Fibroblast of lung (primary cell): ENCODE data around the gene PTPRE. TPM values are rescaled to one million over a fixed set of nuclear protein-coding genes. Genes with fewer than 3 reads are reported as not detected.

Experiments used
- DNase-seq, 2 donors: peaks; one replicate each; pipeline versions ENCODE4 v3.0.0 to v3.0.0-alpha.2; 2010; ENCODE audit warnings: low read depth in 2 of 2
- H2AFZ ChIP-seq: 2 replicates; pipeline ENCODE4 v1.5.1; 2012; ENCODE audit warnings: low read length, control low read depth, inconsistent platforms
- H3K27ac ChIP-seq: 2 replicates; pipeline ENCODE4 v1.5.1; 2011; ENCODE audit warnings: low read length, control low read depth; ENCODE audit not compliant: insufficient read depth
- H3K27me3 ChIP-seq: 2 replicates; pipeline ENCODE4 v1.5.1; 2011; ENCODE audit warnings: mild to moderate bottlenecking, low read length; ENCODE audit not compliant: control insufficient read depth, insufficient read depth
- H3K36me3 ChIP-seq: 2 replicates; pipeline ENCODE4 v1.5.1; 2011; ENCODE audit warnings: low read length; ENCODE audit not compliant: control insufficient read depth, insufficient read depth
- H3K4me1 ChIP-seq: 2 replicates; pipeline ENCODE4 v1.5.1; 2011; ENCODE audit warnings: low read length; ENCODE audit not compliant: control insufficient read depth, insufficient read depth; ENCODE audit errors: extremely low read depth
- H3K4me2 ChIP-seq: 2 replicates; pipeline ENCODE4 v1.5.1; 2011; ENCODE audit warnings: low read length, control low read depth; ENCODE audit not compliant: insufficient read depth; ENCODE audit errors: extremely low read depth
- H3K4me3 ChIP-seq, 4 experiments: fragments of 200-600 bp in 1 of 4; sonication (generic) in 1 of 4; replicated peaks in 1 of 4; 2 replicates each; pipeline ENCODE4 v1.5.1; 2011 to 2016; ENCODE audit warnings: low read length in 4 of 4, low read depth in 3 of 4, mild to moderate bottlenecking in 3 of 4, control low read depth in 2 of 4, inconsistent platforms in 1 of 4, mixed read lengths in 1 of 4; ENCODE audit not compliant: insufficient read depth in 1 of 4; ENCODE audit errors: control extremely low read depth in 1 of 4
- H3K79me2 ChIP-seq: 2 replicates; pipeline ENCODE4 v1.5.1; 2012; ENCODE audit warnings: mild to moderate bottlenecking, low read length, inconsistent platforms; ENCODE audit not compliant: control insufficient read depth, insufficient read depth
- H3K9ac ChIP-seq: 2 replicates; pipeline ENCODE4 v1.5.1; 2011; ENCODE audit warnings: mild to moderate bottlenecking, low read length, control low read depth; ENCODE audit not compliant: insufficient read depth
- H3K9me3 ChIP-seq: 2 replicates; pipeline ENCODE4 v1.5.1; 2012; ENCODE audit warnings: low read depth, low read length; ENCODE audit not compliant: control insufficient read depth, insufficient read depth
- H4K20me1 ChIP-seq: 2 replicates; pipeline ENCODE4 v1.5.1; 2011; ENCODE audit warnings: low read length; ENCODE audit not compliant: control insufficient read depth, insufficient read depth; ENCODE audit errors: extremely low read depth
- EZH2 ChIP-seq: IDR thresholded peaks from 2 replicates; pipeline ENCODE4 v1.5.1; 2012; ENCODE audit warnings: low read length, control low read depth, mild to moderate bottlenecking; ENCODE audit errors: missing control alignments
- polyA plus RNA-seq, 2 donors: library from polyadenylated mRNA; depleted of rRNA in 1 of 2; stranded (reverse) in 1 of 2; unstranded in 1 of 2; fragments of >200 nt; gene quantifications; 2 replicates each; pipeline ENCODE4 v1.2.1, GENCODE V29; 2011 to 2012; ENCODE audit warnings: missing spikeins in 1 of 2
- total RNA-seq: library from RNA; depleted of rRNA; stranded (reverse); fragments of >200 nt; gene quantifications from 2 replicates; pipeline ENCODE4 v1.2.1, GENCODE V29; 2014
- TF ChIP-seq, protein P1 (sequence below), 2 donors: IDR thresholded peaks in 1 of 2; conservative IDR thresholded peaks in 1 of 2; 1 replicate in 1 of 2; 2 replicates in 1 of 2; pipeline ENCODE4 v1.5.1; 2011 to 2012; ENCODE audit warnings: low read length in 2 of 2, control low read depth in 1 of 2, inconsistent platforms in 1 of 2, low read depth in 1 of 2, mild to moderate bottlenecking in 1 of 2

The PTPRE gene
- total and polyA plus RNA-seq, 2 donors (not counting 1 experiment from before 2014, with no cell fraction given): 0.75 to 1.8 TPM

DNA sequence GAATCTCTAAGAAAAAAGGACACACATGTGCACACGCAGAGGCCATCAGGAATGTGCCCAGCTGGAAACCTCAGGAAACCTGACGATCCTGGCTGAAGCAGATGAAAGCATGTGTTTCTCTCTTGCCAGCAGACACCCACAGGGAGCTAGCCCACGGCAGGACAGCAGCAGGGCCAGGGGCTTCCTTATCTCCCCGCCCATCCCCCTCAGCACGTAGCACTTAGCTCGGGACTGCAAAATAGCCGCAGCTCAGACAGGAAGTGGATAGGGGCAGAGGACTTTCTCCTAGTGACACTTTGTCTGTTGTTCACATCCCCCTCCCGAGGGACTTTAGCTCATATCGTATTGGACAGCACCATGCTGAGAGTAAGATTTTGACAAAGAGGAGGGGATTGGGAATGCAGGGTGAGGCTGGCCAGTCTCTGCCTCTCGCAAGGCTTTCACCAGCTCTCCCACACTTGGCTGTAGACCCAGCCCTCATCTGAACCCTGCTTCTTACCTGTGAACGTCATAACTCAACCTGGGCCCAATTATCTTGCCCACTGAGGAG is 155.5 kb downstream of the PTPRE start:
- H3K4me1 ChIP-seq: peaks cover 5% of the 10 kb centered on the region
- H3K9me3 ChIP-seq: no peaks in the 10 kb centered on the region
- DNase-seq: no peak
- no peaks in the 10 kb centered on the region for H4K20me1 ChIP-seq
- no peak overlapping the region for H3K4me2 ChIP-seq
- H3K4me3 ChIP-seq: no peak overlapping the region
- H3K79me2 ChIP-seq: no peaks in the 10 kb centered on the region
- no peaks in the 10 kb centered on the region for H3K36me3 ChIP-seq
- H3K27ac ChIP-seq: no peak overlapping the region
- H3K27me3 ChIP-seq: no peaks in the 10 kb centered on the region
- H3K9ac ChIP-seq: no peak overlapping the region
- TF ChIP-seq, protein P1, sequence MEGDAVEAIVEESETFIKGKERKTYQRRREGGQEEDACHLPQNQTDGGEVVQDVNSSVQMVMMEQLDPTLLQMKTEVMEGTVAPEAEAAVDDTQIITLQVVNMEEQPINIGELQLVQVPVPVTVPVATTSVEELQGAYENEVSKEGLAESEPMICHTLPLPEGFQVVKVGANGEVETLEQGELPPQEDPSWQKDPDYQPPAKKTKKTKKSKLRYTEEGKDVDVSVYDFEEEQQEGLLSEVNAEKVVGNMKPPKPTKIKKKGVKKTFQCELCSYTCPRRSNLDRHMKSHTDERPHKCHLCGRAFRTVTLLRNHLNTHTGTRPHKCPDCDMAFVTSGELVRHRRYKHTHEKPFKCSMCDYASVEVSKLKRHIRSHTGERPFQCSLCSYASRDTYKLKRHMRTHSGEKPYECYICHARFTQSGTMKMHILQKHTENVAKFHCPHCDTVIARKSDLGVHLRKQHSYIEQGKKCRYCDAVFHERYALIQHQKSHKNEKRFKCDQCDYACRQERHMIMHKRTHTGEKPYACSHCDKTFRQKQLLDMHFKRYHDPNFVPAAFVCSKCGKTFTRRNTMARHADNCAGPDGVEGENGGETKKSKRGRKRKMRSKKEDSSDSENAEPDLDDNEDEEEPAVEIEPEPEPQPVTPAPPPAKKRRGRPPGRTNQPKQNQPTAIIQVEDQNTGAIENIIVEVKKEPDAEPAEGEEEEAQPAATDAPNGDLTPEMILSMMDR (conservative IDR thresholded peaks at IDR 0.05 in 1 of 2, IDR thresholded peaks at IDR 0.05 in 1 of 2; ENCODE audit: low read depth in 1 of 2, low read length in 2 of 2): no peak
- no peak for TF ChIP-seq EZH2
- H2AFZ ChIP-seq: no peak overlapping the region

DNA sequence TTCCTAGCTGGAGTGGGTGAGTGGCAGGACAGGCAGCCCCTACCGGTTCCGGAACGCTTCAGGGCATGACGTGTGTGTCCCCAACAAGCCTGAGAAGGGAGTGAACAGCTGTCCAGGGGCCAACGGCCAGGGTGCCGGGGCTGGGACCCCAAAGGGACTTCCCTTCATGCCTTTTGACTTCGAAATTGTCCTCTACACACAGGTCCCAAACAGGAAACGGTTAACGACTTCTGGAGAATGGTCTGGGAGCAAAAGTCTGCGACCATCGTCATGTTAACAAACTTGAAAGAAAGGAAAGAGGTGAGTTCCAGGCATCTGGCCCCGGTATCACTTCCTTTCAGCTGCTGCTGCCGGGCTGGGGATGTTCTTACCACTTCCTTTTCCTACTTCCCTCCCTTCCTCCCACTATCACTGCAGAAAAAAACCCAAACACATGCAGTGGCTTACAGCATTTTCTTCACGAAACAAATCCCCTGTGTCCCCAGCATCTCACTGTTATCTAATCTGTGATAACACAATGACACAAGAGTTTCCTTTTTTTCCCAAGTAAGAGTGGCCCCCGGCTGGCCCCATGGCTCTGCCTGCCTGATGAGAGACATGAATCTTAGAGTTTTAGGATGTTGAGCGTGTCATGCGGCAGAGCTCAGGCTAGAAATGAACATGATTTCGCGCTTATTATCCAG is 156.1 kb downstream of the PTPRE start:
- Histone ChIP-seq H3K36me3 (no peaks in the 10 kb centered on the region), H4K20me1 (no peaks in the 10 kb centered on the region), H3K4me1 (peaks cover 5% of the 10 kb centered on the region), H3K9me3 (no peaks in the 10 kb centered on the region), H2AFZ (no peak overlapping the region), H3K27ac (no peak overlapping the region), H3K9ac (no peak overlapping the region), H3K79me2 (no peaks in the 10 kb centered on the region), H3K27me3 (no peaks in the 10 kb centered on the region), H3K4me3 (no peak overlapping the region), H3K4me2 (no peak overlapping the region)
- DNase-seq: no peak
- TF ChIP-seq, protein P1 (conservative IDR thresholded peaks at IDR 0.05 in 1 of 2, IDR thresholded peaks at IDR 0.05 in 1 of 2; ENCODE audit: low read depth in 1 of 2, low read length in 2 of 2): no peak
- TF ChIP-seq EZH2: no peak

DNA sequence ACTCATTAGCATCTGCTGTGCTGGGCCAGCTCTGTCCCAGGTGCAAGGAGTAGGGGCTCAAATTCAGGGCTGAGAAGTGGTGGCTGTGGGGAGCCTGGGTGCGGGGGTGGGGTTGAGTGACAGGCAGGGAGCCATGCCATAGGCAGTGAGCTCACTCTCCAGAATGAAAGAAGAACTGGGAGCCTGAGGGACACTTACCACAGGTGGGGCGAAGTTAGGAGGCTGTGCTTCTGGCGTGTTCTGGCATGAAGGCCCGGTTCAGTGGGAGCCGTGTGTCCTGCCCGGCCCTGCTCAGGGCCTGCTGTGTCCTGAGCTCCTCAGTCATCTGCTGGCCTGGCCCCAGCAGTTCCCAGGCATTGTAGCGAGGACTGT is 156.8 kb downstream of the PTPRE start:
- H2AFZ ChIP-seq: no peak overlapping the region
- H3K4me3 ChIP-seq: no peak overlapping the region
- no peak overlapping the region for H3K4me2 ChIP-seq
- H4K20me1 ChIP-seq: no peaks in the 10 kb centered on the region
- no peak overlapping the region for H3K27ac ChIP-seq
- H3K9me3 ChIP-seq: no peaks in the 10 kb centered on the region
- peaks cover 5% of the 10 kb centered on the region for H3K4me1 ChIP-seq
- no peak overlapping the region for H3K9ac ChIP-seq
- H3K36me3 ChIP-seq: no peaks in the 10 kb centered on the region
- no peak for TF ChIP-seq EZH2
- TF ChIP-seq, protein P1 (conservative IDR thresholded peaks at IDR 0.05 in 1 of 2, IDR thresholded peaks at IDR 0.05 in 1 of 2; ENCODE audit: low read depth in 1 of 2, low read length in 2 of 2): no peak
- no peaks in the 10 kb centered on the region for H3K79me2 ChIP-seq
- no peaks in the 10 kb centered on the region for H3K27me3 ChIP-seq
- peak in 1 of 2 donors; percentile 11 for DNase-seq
